DOHH2 (cell line): Measurements from ENCODE around the gene DNAJB12.

Source experiments
- H3F3A ChIP-seq: fragments of 200-600 bp; sonication (generic), shearing (Covaris generic); 2 replicates; pipeline ENCODE4 v1.6.0; 2016; ENCODE audit warnings: antibody characterized with exemption, mild to moderate bottlenecking; ENCODE audit not compliant: control insufficient read depth, insufficient read depth
- H3K27ac ChIP-seq: fragments of 200-600 bp; sonication (generic); 2 replicates; pipeline ENCODE4 v1.5.1; 2014; ENCODE audit warnings: low read depth, mild to moderate bottlenecking, low read length, moderate library complexity
- H3K27me3 ChIP-seq: fragments of 200-600 bp; sonication (generic); 2 replicates; pipeline ENCODE4 v1.6.1; 2014; ENCODE audit warnings: mild to moderate bottlenecking, low read length, mixed read lengths; ENCODE audit not compliant: control insufficient read depth
- H3K36me3 ChIP-seq: fragments of 200-600 bp; sonication (generic); 2 replicates; pipeline ENCODE4 v1.6.1; 2014; ENCODE audit warnings: mild to moderate bottlenecking, low read length, moderate library complexity, mixed read lengths; ENCODE audit not compliant: control insufficient read depth
- H3K4me1 ChIP-seq: fragments of 200-600 bp; sonication (generic); 2 replicates; pipeline ENCODE4 v1.6.1; 2014; ENCODE audit warnings: mild to moderate bottlenecking, low read length, mixed read lengths; ENCODE audit not compliant: control insufficient read depth
- H3K4me2 ChIP-seq: fragments of 200-600 bp; sonication (generic); 2 replicates; pipeline ENCODE4 v1.6.0; 2014; ENCODE audit warnings: mild to moderate bottlenecking, low read length, moderate library complexity
- H3K4me3 ChIP-seq: fragments of 200-600 bp; sonication (generic); 2 replicates; pipeline ENCODE4 v1.5.1; 2014; ENCODE audit warnings: mild to moderate bottlenecking, low read length, mixed read lengths
- H3K79me2 ChIP-seq: fragments of 200-600 bp; sonication (generic); 2 replicates; pipeline ENCODE4 v1.6.1; 2014; ENCODE audit warnings: mild to moderate bottlenecking, low read length, mixed read lengths; ENCODE audit not compliant: control insufficient read depth
- H3K9me2 ChIP-seq: fragments of 200-600 bp; sonication (generic); replicated peaks from 2 replicates; pipeline ENCODE4 v1.6.1; 2014; ENCODE audit warnings: mild to moderate bottlenecking, low read length, mixed read lengths; ENCODE audit not compliant: control insufficient read depth
- H3K9me3 ChIP-seq: fragments of 200-600 bp; sonication (generic); 2 replicates; pipeline ENCODE4 v1.6.1; 2014; ENCODE audit warnings: antibody characterized with exemption, low read length, mixed read lengths; ENCODE audit not compliant: control insufficient read depth, insufficient read depth
- H4K20me1 ChIP-seq: fragments of 200-600 bp; sonication (generic); 2 replicates; pipeline ENCODE4 v1.6.0; 2014; ENCODE audit warnings: low read depth, mild to moderate bottlenecking, antibody characterized with exemption, low read length, moderate library complexity; ENCODE audit not compliant: control insufficient read depth, insufficient read depth
- CTCF ChIP-seq: fragments of 200-600 bp; sonication (generic); IDR thresholded peaks from one replicate; pipeline ENCODE4 v1.5.1; 2014; ENCODE audit warnings: antibody characterized with exemption, mild to moderate bottlenecking, low read depth, low read length; ENCODE audit not compliant: poor library complexity, severe bottlenecking
- EZH2phosphoT487 ChIP-seq: fragments of 200-600 bp; sonication (generic); IDR thresholded peaks from 2 replicates; pipeline ENCODE4 v1.6.1; 2017; ENCODE audit warnings: borderline replicate concordance, mild to moderate bottlenecking, antibody characterized with exemption, low read length, moderate library complexity, mixed read lengths

Gene DNAJB12

GRCh38 chr10:72337039-72337629 is 17.6 kb downstream of the DNAJB12 start:
- H3K4me1 ChIP-seq, result peaks cover 49% of the 10 kb centered on the region
- H3K27ac ChIP-seq, result no peak overlapping the region
- H3K4me2 ChIP-seq, result no peak overlapping the region

GRCh38 chr10:72336259-72337038 is 18.3 kb downstream of the DNAJB12 start:
- Histone ChIP-seq H3K27ac (no peak overlapping the region), H3K27me3 (no peaks in the 10 kb centered on the region), H3K4me3 (no peak overlapping the region), H3K36me3 (peaks cover 63% of the 10 kb centered on the region), H3K4me1 (peaks cover 53% of the 10 kb centered on the region), H4K20me1 (no peaks in the 10 kb centered on the region), H3K9me3 (no peaks in the 10 kb centered on the region), H3K9me2 (no peaks in the 10 kb centered on the region), H3F3A (peaks cover 15% of the 10 kb centered on the region), H3K79me2 (peaks cover 2% of the 10 kb centered on the region; the same call in 1 of the 2 replicates), H3K4me2 (no peak overlapping the region)
- TF ChIP-seq EZH2phosphoT487, result no peak
- no peak for TF ChIP-seq CTCF

More at GRCh38 chr10:72337039-72337629, 17.6 kb downstream of the DNAJB12 start:
- Histone ChIP-seq H3K9me2 (no peaks in the 10 kb centered on the region), H3F3A (peaks cover 19% of the 10 kb centered on the region), H3K4me3 (no peak overlapping the region), H3K79me2 (peaks cover 2% of the 10 kb centered on the region; the same call in 1 of the 2 replicates), H3K36me3 (peaks cover 63% of the 10 kb centered on the region), H3K9me3 (no peaks in the 10 kb centered on the region), H3K27me3 (no peaks in the 10 kb centered on the region), H4K20me1 (no peaks in the 10 kb centered on the region)
- TF ChIP-seq EZH2phosphoT487, result no peak
- peak; percentile 99 for TF ChIP-seq CTCF

GRCh38 chr10:72335394-72336258 is 19.1 kb downstream of the DNAJB12 start:
- Histone ChIP-seq H3K79me2 (peaks cover 2% of the 10 kb centered on the region; the same call in 1 of the 2 replicates), H3K36me3 (peaks cover 56% of the 10 kb centered on the region), H3K27ac (peak overlapping the region; percentile 90), H3K27me3 (no peaks in the 10 kb centered on the region), H3K9me2 (no peaks in the 10 kb centered on the region), H3K4me2 (peak overlapping the region; percentile 64), H3K9me3 (no peaks in the 10 kb centered on the region), H3K4me3 (peak overlapping the region; percentile 39; the same call in 1 of the 2 replicates), H3F3A (peaks cover 15% of the 10 kb centered on the region), H4K20me1 (no peaks in the 10 kb centered on the region), H3K4me1 (peaks cover 60% of the 10 kb centered on the region)
- TF ChIP-seq CTCF, result no peak
- no peak for TF ChIP-seq EZH2phosphoT487
